Muscle layer of colon (tissue), 2 donors: Measurements from ENCODE around the gene PCNT.
"Not testable (repeated sequence)": the region's sequence is repeated elsewhere in the genome, so short reads cannot be mapped to it uniquely, and the experiment has no call there.

ENCODE experiments used
- H3K27ac ChIP-seq: one replicate; pipeline ENCODE4 v1.7.0; 2013; ENCODE audit warnings: low read depth, mild to moderate bottlenecking, low read length, moderate library complexity
- H3K27me3 ChIP-seq, 2 donors: one replicate each; pipeline ENCODE4 v1.7.0; 2013; ENCODE audit warnings: low read length in 2 of 2, mild to moderate bottlenecking in 2 of 2; ENCODE audit not compliant: insufficient read depth in 2 of 2, control insufficient read depth in 1 of 2
- H3K36me3 ChIP-seq: one replicate; pipeline ENCODE4 v1.7.0; 2013; ENCODE audit warnings: mild to moderate bottlenecking, low read length; ENCODE audit not compliant: insufficient read depth
- H3K4me1 ChIP-seq: one replicate; pipeline ENCODE4 v1.7.0; 2013; ENCODE audit warnings: mild to moderate bottlenecking, low read length; ENCODE audit not compliant: insufficient read depth
- H3K4me3 ChIP-seq, 2 donors: one replicate each; pipeline ENCODE4 v1.7.0; 2013; ENCODE audit warnings: low read length in 2 of 2, low read depth in 1 of 2, mild to moderate bottlenecking in 1 of 2, moderate library complexity in 1 of 2
- H3K9ac ChIP-seq: one replicate; pipeline ENCODE4 v1.7.0; 2013; ENCODE audit warnings: low read length
- H3K9me3 ChIP-seq: one replicate; pipeline ENCODE4 v1.7.0; 2013; ENCODE audit warnings: mild to moderate bottlenecking, low read length
- donor health status: abdominal sarcoma.
- donor health status: Adenocarcinoma of cecum.

Gene PCNT

DNA sequence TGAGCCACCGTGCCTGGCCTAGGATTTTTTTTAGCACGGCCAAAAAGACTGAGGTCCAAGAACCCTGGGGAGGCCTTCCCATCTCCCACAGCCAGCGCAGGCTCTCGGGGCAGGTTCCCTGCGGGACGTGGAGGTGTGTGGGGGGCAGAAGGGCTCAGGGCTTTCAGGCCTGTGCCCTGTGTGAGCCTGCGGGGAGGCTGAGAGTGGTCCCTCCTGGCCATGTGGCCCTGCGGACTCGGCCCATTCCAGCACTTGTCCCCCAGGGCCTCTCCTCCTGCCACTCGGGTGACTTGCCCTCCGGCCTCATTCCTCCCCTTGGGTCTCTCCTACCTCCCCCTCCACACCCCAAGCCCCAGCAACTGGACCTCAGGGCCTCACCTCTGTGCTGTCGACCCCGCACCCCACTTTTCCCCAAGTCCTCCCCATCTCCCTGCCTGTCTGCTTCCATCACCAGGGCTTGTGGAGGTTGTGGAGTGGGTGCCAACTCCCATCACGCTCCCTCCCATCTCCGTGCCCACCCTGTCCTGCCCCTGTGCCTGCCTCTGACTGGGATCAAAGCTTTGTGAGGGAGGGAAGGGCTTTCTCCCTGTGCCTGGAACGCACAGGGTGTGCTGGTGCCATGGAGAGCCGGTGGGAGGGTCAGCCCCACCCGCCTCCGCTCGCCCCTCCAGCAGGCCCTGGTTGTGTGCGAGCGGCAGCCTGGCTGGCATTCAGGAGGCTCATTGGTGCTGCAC lies 102.5 kb downstream of the PCNT start:
- Histone ChIP-seq H3K9ac (no peak overlapping the region), H3K36me3 (peaks cover 40% of the 10 kb centered on the region), H3K4me1 (no peaks in the 10 kb centered on the region), H3K27ac (no peak overlapping the region), H3K9me3 (no peaks in the 10 kb centered on the region), H3K4me3 (no peak overlapping the region), H3K27me3 (no peaks in the 10 kb centered on the region)

DNA sequence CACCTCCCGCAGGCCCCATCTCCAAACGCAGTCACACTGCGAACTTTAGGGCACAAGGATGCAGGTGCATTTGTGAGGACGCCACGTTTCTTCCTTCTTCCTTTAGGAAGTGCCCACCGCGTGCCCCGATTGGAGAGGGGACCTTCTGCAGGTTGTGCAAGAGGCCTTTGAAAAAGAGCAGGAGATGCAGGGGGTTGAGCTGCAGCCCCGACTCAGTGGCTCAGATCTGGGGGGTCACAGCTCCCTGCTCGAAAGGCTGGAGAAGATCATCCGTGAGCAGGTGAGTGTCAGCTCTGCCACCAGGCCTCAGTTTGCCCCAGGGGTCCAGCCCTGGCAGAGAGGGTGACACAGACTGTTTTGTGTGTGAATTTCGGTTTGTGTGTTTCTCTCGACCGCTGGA lies 103.6 kb downstream of the PCNT start:
- no peak overlapping the region for H3K4me3 ChIP-seq
- H3K9me3 ChIP-seq = no peaks in the 10 kb centered on the region
- H3K27me3 ChIP-seq = no peaks in the 10 kb centered on the region
- H3K27ac ChIP-seq = no peak overlapping the region
- H3K4me1 ChIP-seq = no peaks in the 10 kb centered on the region
- no peak overlapping the region for H3K9ac ChIP-seq
- peaks cover 50% of the 10 kb centered on the region for H3K36me3 ChIP-seq

DNA sequence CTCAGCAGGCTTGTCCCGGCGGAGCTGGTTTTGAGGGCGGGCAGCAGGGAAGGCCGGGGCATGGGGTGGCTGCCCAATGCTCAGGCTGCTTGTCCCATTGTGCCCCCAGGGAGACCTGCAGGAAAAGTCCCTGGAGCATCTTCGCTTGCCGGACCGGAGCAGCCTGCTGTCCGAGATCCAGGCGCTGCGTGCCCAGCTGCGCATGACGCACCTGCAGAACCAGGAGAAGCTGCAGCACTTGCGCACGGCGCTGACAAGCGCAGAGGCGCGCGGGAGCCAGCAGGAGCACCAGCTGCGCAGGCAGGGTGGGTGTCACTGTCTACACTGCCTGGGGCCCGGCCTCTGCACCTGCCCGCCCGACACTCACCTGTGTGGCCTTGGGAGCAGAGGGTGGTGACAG lies 104.3 kb downstream of the PCNT start:
- Histone ChIP-seq H3K9ac (no peak overlapping the region), H3K27ac (no peak overlapping the region), H3K4me1 (no peaks in the 10 kb centered on the region), H3K27me3 (no peaks in the 10 kb centered on the region), H3K4me3 (no peak overlapping the region), H3K9me3 (no peaks in the 10 kb centered on the region), H3K36me3 (peaks cover 50% of the 10 kb centered on the region)

DNA sequence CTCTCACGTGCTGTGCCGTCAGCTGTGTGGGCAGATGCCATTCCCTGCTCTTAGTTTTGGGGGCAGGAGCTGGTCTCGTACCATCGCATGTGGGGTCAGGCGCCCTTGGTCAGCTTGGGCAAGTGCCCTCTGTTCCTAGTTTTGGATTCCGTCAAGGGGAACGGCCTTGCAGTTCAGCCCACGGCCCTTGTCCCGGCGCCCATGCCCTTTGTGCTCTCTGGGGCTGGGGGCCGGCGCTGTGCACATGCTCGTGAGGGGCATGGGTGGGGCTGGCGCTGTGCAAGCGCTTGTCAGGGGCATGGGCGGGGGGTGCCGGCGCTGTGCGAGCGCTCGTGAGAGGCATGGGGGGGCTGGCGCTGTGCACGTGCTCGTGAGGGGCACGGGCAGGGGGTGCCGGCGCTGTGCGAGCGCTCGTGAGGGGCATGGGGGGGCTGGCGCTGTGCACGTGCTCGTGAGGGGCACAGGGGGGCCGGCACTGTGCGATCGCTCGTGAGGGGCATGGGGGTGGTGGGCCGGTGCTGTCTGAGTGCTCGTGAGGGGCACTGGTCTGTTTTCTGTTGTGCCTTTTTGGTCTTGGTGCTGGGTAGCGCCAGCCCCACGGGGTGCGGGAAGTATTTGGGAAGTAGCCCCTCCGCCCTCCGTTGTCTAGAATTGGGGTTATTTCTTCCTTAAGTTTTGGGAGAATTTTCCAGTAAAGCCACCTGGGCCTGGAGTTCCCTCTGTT lies 105.2 kb downstream of the PCNT start:
- Histone ChIP-seq H3K9ac (no peak overlapping the region), H3K4me1 (no peaks in the 10 kb centered on the region), H3K9me3 (no peaks in the 10 kb centered on the region), H3K4me3 (no peak overlapping the region), H3K36me3 (peaks cover 50% of the 10 kb centered on the region), H3K27ac (no peak overlapping the region), H3K27me3 (no peaks in the 10 kb centered on the region)

DNA sequence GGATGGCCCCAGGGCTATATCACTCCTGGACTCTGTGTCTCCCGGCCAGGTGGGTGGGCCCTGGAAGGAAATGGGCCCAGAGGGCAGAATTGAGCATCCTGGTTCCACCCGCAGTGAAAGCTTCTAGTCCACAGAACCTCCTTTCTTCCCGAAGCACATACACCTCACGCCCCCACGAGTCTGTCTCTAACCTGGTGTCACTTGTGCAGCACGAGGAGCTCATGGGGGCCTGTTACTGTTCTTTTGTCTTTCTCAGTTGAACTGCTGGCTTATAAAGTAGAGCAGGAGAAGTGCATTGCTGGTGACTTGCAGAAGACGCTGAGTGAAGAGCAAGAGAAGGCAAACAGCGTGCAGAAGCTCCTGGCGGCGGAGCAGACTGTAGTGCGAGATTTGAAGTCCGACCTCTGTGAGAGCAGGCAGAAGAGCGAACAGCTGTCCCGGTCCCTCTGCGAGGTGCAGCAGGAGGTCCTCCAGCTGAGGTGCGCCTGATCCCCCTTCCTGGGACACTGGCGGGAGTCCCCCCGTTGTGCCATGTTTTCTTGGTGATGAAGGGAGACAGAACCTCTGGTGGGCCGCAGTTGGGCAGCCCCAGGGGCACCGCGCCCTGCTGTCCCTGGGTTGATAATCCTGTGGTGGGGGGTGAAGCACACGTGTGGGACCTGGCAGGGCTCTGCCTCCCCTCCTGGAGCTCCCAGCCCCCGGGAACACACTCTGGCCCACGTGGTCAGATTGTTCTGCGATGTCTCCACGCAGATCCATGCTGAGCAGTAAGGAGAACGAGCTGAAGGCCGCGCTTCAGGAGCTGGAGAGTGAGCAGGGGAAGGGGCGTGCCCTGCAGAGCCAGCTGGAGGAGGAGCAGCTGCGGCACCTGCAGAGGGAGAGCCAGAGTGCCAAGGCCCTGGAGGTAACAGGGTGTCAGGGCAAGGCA lies 106.1 kb downstream of the PCNT start:
- H3K4me3 ChIP-seq = no peak overlapping the region
- H3K36me3 ChIP-seq = peaks cover 50% of the 10 kb centered on the region
- no peaks in the 10 kb centered on the region for H3K27me3 ChIP-seq
- H3K9me3 ChIP-seq = no peaks in the 10 kb centered on the region
- H3K4me1 ChIP-seq = no peaks in the 10 kb centered on the region
- no peak overlapping the region for H3K9ac ChIP-seq
- no peak overlapping the region for H3K27ac ChIP-seq

DNA sequence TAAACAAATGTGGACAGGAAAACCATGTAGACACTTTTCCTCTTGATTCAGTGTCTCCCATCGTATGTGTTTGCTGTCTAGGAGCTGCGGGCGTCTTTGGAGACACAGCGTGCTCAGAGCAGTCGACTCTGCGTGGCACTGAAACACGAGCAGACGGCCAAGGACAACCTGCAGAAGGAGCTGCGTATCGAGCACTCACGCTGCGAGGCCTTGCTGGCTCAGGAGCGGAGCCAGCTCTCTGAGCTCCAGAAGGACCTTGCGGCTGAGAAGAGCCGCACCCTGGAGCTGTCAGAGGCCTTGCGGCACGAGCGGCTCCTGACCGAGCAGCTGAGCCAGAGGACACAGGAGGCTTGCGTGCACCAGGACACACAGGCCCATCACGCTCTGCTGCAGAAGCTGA lies 107.5 kb downstream of the PCNT start:
- H3K9ac ChIP-seq = no peak overlapping the region
- H3K4me1 ChIP-seq = no peaks in the 10 kb centered on the region
- no peaks in the 10 kb centered on the region for H3K9me3 ChIP-seq
- no peak overlapping the region for H3K4me3 ChIP-seq
- peaks cover 54% of the 10 kb centered on the region for H3K36me3 ChIP-seq
- H3K27me3 ChIP-seq = no peaks in the 10 kb centered on the region
- H3K27ac ChIP-seq = no peak overlapping the region

DNA sequence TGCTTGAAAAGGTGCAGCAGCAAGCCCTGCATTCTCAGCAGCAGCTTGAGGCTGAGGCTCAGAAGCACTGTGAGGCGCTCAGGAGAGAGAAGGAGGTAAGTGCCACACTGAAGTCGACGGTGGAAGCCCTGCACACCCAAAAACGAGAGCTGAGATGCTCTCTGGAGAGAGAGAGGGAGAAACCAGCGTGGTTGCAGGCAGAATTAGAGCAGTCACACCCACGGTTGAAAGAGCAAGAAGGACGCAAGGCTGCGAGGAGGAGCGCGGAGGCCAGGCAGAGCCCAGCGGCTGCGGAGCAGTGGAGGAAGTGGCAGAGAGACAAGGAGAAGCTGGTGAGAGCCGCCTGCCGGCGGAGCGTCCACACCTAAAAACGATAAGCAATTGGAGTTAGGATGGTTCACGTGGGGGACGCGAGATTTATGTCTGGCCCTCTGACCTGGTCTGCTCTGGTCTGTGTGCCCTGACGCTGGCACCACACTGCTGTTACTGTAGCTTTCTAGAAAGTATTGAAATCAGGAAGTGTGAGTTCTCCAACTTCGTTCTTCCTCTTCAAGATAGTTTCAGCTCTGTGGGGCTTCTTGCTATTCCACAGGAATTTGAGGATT lies 108.0 kb downstream of the PCNT start:
- H3K4me3 ChIP-seq = no peak overlapping the region
- H3K9ac ChIP-seq = no peak overlapping the region
- no peaks in the 10 kb centered on the region for H3K4me1 ChIP-seq
- H3K9me3 ChIP-seq = no peaks in the 10 kb centered on the region
- no peak overlapping the region for H3K27ac ChIP-seq
- no peaks in the 10 kb centered on the region for H3K27me3 ChIP-seq
- H3K36me3 ChIP-seq = peaks cover 57% of the 10 kb centered on the region

DNA sequence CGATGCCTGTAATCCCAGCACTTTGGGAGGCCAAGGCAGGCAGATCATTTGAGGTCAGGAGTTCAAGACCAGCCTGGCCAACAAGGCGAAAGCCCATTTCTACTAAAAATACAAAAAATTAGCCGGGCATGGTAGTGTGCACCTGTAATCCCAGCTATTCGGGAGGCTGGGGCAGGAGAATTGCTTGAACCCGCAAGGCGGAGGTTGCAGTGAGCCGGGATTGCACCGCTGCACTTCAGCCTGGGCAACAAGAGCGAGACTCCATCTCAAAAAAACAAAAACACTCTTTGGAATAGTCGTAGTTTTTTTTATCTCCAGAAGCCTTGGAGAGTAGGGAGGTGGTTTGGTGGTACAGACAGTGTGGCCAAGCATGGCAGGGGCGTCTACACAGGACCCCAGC lies 109.2 kb downstream of the PCNT start:
- not testable (repeated sequence) for H3K4me1 ChIP-seq, H3K27me3 ChIP-seq, H3K9me3 ChIP-seq, H3K4me3 ChIP-seq, H3K27ac ChIP-seq, H3K9ac ChIP-seq
- peaks cover 57% of the 10 kb centered on the region for H3K36me3 ChIP-seq

DNA sequence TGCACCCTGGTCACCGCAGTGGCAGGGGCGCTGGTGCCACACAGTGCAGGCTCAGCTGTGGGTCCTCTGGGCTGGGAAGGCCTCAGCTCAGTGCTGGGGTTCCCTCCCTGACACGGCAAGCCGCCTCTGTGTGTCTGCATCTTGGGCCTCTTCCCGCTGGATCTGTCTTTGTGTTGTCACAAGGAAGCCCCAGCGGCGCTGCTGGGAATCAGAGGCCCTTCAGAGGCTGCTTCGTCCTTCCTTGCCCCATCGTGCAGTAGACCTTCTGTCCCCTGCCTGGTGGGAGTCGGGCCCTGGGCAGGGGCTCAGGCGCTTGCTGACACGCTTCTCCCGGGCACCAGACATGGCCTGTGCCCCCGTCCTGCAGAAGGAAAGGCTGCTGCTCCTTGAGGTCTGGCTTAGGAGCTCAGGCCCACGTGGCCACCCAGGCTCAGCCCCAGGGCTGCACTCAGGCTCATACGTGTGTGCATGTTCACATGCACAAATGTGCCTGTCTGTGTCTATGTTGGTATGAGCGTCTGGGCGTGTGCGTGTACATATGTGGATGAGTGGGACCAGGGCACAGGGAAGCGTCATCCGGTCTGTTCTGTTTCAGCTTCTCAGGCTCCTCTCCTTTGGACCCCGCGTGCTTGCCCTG lies 110.5 kb downstream of the PCNT start:
- no peak overlapping the region for H3K4me3 ChIP-seq
- H3K27me3 ChIP-seq = no peaks in the 10 kb centered on the region
- no peaks in the 10 kb centered on the region for H3K9me3 ChIP-seq
- H3K4me1 ChIP-seq = no peaks in the 10 kb centered on the region
- H3K27ac ChIP-seq = no peak overlapping the region
- H3K36me3 ChIP-seq = peaks cover 57% of the 10 kb centered on the region
- no peak overlapping the region for H3K9ac ChIP-seq

DNA sequence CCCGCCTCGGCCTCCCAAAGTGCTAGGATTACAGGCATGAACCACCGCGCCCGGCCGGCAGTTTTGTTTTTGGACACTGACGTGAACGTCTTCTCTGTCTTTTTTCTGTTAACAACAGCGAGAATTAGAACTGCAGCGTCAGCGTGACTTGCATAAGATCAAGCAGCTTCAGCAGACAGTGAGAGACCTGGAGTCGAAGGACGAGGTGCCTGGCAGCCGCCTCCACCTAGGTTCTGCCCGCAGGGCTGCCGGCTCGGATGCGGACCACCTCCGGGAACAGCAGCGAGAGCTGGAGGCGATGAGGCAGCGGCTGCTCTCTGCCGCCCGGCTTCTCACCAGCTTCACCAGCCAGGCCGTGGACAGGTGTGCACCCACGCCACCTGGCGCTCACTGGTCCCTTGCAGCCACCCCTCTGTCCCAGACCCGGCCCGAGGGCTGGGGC lies 111.9 kb downstream of the PCNT start:
- no peaks in the 10 kb centered on the region for H3K4me1 ChIP-seq
- H3K9ac ChIP-seq = no peak overlapping the region
- no peak overlapping the region for H3K27ac ChIP-seq
- H3K4me3 ChIP-seq = no peak overlapping the region
- no peaks in the 10 kb centered on the region for H3K27me3 ChIP-seq
- H3K9me3 ChIP-seq = no peaks in the 10 kb centered on the region
- peaks cover 57% of the 10 kb centered on the region for H3K36me3 ChIP-seq

DNA sequence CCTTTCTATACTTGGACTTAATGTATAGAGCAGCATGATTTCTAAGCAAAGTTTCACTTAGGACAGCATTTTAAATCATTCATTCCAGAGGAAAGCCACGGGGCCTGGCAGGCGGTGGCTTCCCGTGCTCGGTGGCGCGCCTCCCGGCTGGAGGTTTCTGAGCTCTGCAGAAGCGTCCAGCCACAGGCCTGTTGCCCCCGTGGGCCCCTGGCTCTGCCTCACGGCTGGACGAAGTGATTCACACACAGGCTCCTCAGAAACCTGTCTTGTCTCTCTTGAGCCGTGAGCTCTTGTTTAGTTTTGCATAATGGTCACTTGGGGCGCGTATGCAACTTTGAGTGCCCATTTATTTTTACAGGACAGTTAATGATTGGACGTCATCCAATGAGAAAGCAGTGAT lies 112.7 kb downstream of the PCNT start:
- no peaks in the 10 kb centered on the region for H3K4me1 ChIP-seq
- no peak overlapping the region for H3K9ac ChIP-seq
- H3K9me3 ChIP-seq = no peaks in the 10 kb centered on the region
- H3K27ac ChIP-seq = no peak overlapping the region
- peaks cover 56% of the 10 kb centered on the region for H3K36me3 ChIP-seq
- H3K4me3 ChIP-seq = no peak overlapping the region
- H3K27me3 ChIP-seq = no peaks in the 10 kb centered on the region
